Hematopoietic multipotent progenitor cell treated with erythropoietin and hydrocortisone succinate and interleukin-3 and kit ligand, for 6 days (in vitro differentiated cells): ENCODE measurements around the gene BRAT1.

Experiments
- DNase-seq: peaks from one replicate; pipeline ENCODE4 v3.0.0-alpha.2; 2015

BRAT1 gene

GRCh38 chr7:2559283-2559950, 4.1 kb upstream of the BRAT1 start:
- peak; percentile 49 for DNase-seq

GRCh38 chr7:2558629-2559282, 3.4 kb upstream of the BRAT1 start, which contains the start of gene IQCE:
TSS of gene IQCE (plus strand) at chr7:2558979. CDS start at chr7:2559182, 203 bp downstream.
- peak; percentile 90 for DNase-seq

GRCh38 chr7:2554661-2555111, 638 bp downstream of the BRAT1 start:
- DNase-seq, result peak; percentile 26

GRCh38 chr7:2553831-2554581, 1.3 kb downstream of the BRAT1 start:
- DNase-seq, result no peak

- no peak for DNase-seq
Observed at GRCh38 chr7:2553108-2553507, 2.2 kb downstream of the BRAT1 start.

GRCh38 chr7:2551418-2551817, 3.9 kb downstream of the BRAT1 start:
- DNase-seq, result no peak

- no peak for DNase-seq
Observed at GRCh38 chr7:2546776-2547586, 8.3 kb downstream of the BRAT1 start.

- DNase-seq, result no peak
Observed at GRCh38 chr7:2545746-2546425, 9.4 kb downstream of the BRAT1 start.

GRCh38 chr7:2544541-2545188, 10.7 kb downstream of the BRAT1 start:
- DNase-seq, result no peak

- DNase-seq, result no peak
Observed at GRCh38 chr7:2542916-2543871, 12.1 kb downstream of the BRAT1 start.

- no peak for DNase-seq
Observed at GRCh38 chr7:2542011-2542915, 13.1 kb downstream of the BRAT1 start.

GRCh38 chr7:2541291-2542010, 13.9 kb downstream of the BRAT1 start:
- no peak for DNase-seq

- DNase-seq, result no peak
Observed at GRCh38 chr7:2540641-2541051, 14.7 kb downstream of the BRAT1 start.

GRCh38 chr7:2540133-2540532, 15.2 kb downstream of the BRAT1 start:
- no peak for DNase-seq

GRCh38 chr7:2539031-2539911, 16.1 kb downstream of the BRAT1 start:
- no peak for DNase-seq

GRCh38 chr7:2537981-2538851, 17.1 kb downstream of the BRAT1 start:
- no peak for DNase-seq
